Urinary bladder (tissue), 4 donors: Measurements from ENCODE around the gene ASB10. TPM values are rescaled to one million over a fixed set of nuclear protein-coding genes. Genes with fewer than 3 reads are reported as not detected.

Source experiments
- DNase-seq: peaks from one replicate; pipeline ENCODE4 v3.0.0-alpha.2; 2015; ENCODE audit errors: extremely low spot score
- H3K27ac ChIP-seq: one replicate; pipeline ENCODE4 v1.5.1; 2013; ENCODE audit warnings: low read depth, mild to moderate bottlenecking, moderate library complexity
- H3K36me3 ChIP-seq: one replicate; pipeline ENCODE4 v1.6.1; 2013; ENCODE audit warnings: mild to moderate bottlenecking, moderate library complexity; ENCODE audit not compliant: insufficient read depth
- H3K4me1 ChIP-seq: one replicate; pipeline ENCODE4 v1.6.1; 2013; ENCODE audit warnings: mild to moderate bottlenecking, moderate library complexity; ENCODE audit not compliant: insufficient read depth
- H3K4me3 ChIP-seq: one replicate; pipeline ENCODE4 v1.5.1; 2013; ENCODE audit warnings: low read depth, low read length
- WGBS: extraction: QIAGEN DNeasy Blood & Tissue Kit; methylation state at CpG from one replicate; pipeline ENCODE4 v1.1.7; 2013; 5-methylcytosine and 5-hydroxymethylcytosine counted together
- polyA plus RNA-seq: library from polyadenylated mRNA; stranded (reverse); fragments of 200-250 nt; gene quantifications from one replicate; pipeline ENCODE4 v1.2.3, GENCODE V29; 2013
- total RNA-seq: library from RNA; depleted of rRNA; stranded (reverse); fragments of >200 nt; gene quantifications from one replicate; pipeline ENCODE4 v1.2.3, GENCODE V29; 2014
- donor health status: healthy with polysubstance abuse.
- donor health status: healthy.

ASB10 gene
- total and polyA plus RNA-seq, 2 donors: not detected

DNA sequence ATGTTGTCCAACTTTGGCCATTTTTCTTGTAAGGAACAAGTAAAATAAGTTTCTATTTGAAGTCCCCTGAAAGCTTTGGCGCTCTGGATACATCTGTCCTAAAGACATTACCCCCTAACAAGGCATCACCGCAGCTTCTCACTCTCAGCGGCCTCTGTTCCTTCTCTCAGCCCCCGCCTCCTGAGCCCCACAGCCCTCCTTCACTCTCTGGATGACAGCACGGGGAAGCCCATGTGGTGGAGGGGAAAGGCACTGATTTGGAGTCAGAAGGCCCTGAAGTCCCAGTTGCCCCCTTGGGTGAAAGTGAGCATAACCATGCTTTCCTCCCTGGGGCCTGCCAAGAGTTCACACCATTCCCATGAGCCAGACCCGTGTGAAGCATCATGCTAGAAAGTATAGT is 18.7 kb upstream of the ASB10 start:
- Histone ChIP-seq H3K36me3 (no peaks in the 10 kb centered on the region), H3K4me1 (no peaks in the 10 kb centered on the region), H3K4me3 (no peak overlapping the region), H3K27ac (no peak overlapping the region)
- DNase-seq: no peak
- 71% methylated on average over 6 of the region's 6 CpGs for WGBS

GRCh38 chr7:151204383-151205032 is 17.5 kb upstream of the ASB10 start:
- 70% methylated on average over 48 of the region's 48 CpGs for WGBS
- H3K36me3 ChIP-seq: no peaks in the 10 kb centered on the region
- H3K27ac ChIP-seq: no peak overlapping the region
- H3K4me3 ChIP-seq: no peak overlapping the region
- DNase-seq: no peak
- H3K4me1 ChIP-seq: no peaks in the 10 kb centered on the region

DNA sequence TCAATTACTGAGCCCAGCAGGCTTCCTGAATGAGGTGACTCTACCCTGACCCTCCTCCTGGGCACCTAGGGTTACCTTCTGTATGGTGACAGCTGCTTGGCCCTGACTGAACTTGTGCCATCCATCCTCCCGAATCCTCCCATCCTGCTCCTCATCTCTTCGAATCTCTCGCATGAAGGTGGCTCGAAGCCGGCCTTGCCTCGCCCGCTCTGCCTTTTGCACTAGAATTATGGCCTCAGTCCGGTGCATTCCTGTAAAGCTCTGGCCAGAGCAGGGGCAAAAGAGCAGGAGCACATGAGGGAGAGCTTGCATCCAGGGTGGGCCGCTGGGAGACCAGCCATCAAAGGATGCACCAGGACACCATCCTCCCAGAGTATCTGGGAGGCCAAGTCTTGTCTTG is 15.8 kb upstream of the ASB10 start:
- no peaks in the 10 kb centered on the region for H3K4me1 ChIP-seq
- no peak for DNase-seq

GRCh38 chr7:151201751-151202150 is 14.7 kb upstream of the ASB10 start:
- H3K36me3 ChIP-seq: no peaks in the 10 kb centered on the region
- H3K4me1 ChIP-seq: no peaks in the 10 kb centered on the region
- WGBS: 86% methylated on average over 4 of the region's 4 CpGs
- no peak overlapping the region for H3K27ac ChIP-seq
- DNase-seq: no peak
- H3K4me3 ChIP-seq: no peak overlapping the region

More for the DNA sequence above, 15.8 kb upstream of the ASB10 start:
- no peak overlapping the region for H3K4me3 ChIP-seq
- H3K36me3 ChIP-seq: no peaks in the 10 kb centered on the region
- WGBS: 94% methylated on average over 9 of the region's 9 CpGs
- H3K27ac ChIP-seq: no peak overlapping the region

GRCh38 chr7:151201344-151201743 is 14.3 kb upstream of the ASB10 start:
- DNase-seq: no peak
- Histone ChIP-seq H3K4me1 (no peaks in the 10 kb centered on the region), H3K27ac (no peak overlapping the region), H3K36me3 (no peaks in the 10 kb centered on the region), H3K4me3 (no peak overlapping the region)
- WGBS: 86% methylated on average over 3 of the region's 3 CpGs

DNA sequence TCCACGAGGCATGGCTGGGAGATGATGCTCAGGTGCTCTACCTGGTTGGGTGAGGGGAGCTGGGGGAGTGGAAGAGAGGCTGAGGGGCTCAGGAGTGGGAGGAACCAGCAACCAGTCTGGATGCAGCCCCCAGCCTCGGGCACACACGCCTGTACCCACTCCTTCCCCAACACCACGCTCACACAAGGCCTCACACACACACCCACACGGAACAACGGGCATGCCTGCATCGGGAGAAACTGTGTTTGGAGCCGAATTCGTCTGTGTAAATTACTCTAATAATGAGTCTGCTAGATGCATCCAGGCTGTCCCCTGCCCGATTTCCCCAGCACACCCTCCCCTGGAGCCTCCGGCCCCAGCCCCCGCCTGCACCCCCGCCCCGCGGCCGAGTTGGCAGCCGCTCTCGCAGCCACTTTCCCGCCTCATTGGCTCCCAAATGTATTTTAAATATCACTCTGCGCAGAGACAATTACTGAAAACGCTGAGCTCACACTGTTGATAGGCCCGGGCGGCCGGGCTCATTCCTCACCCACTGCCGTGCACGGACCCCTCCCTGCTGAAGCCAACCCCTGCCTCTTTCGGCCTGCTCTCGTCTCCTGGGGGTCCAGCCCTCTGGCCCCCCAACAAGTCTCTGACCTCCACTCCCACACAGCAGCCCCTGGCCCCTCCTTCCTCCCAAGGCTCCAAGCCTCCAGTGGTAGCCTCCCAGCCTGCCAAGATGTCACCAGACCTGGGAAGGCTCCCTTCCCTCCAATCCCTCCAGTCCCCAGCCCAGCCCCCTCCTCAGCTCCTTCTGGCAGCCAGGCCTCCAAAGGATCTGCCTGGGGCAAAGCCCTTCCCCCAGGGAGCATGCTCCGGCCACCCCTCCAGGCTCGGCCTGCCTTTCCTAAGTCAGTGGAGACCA is 12.1 kb upstream of the ASB10 start:
- no peak overlapping the region for H3K27ac ChIP-seq

GRCh38 chr7:151197932-151198331 is 10.9 kb upstream of the ASB10 start:
- no peaks in the 10 kb centered on the region for H3K36me3 ChIP-seq
- H3K4me3 ChIP-seq: no peak overlapping the region
- no peak overlapping the region for H3K27ac ChIP-seq
- H3K4me1 ChIP-seq: no peaks in the 10 kb centered on the region
- DNase-seq: no peak

More for the DNA sequence above, 12.1 kb upstream of the ASB10 start:
- no peaks in the 10 kb centered on the region for H3K36me3 ChIP-seq
- H3K4me1 ChIP-seq: no peaks in the 10 kb centered on the region
- WGBS: 39% methylated on average over 30 of the region's 30 CpGs
- DNase-seq: peak; percentile 14
- no peak overlapping the region for H3K4me3 ChIP-seq

DNA sequence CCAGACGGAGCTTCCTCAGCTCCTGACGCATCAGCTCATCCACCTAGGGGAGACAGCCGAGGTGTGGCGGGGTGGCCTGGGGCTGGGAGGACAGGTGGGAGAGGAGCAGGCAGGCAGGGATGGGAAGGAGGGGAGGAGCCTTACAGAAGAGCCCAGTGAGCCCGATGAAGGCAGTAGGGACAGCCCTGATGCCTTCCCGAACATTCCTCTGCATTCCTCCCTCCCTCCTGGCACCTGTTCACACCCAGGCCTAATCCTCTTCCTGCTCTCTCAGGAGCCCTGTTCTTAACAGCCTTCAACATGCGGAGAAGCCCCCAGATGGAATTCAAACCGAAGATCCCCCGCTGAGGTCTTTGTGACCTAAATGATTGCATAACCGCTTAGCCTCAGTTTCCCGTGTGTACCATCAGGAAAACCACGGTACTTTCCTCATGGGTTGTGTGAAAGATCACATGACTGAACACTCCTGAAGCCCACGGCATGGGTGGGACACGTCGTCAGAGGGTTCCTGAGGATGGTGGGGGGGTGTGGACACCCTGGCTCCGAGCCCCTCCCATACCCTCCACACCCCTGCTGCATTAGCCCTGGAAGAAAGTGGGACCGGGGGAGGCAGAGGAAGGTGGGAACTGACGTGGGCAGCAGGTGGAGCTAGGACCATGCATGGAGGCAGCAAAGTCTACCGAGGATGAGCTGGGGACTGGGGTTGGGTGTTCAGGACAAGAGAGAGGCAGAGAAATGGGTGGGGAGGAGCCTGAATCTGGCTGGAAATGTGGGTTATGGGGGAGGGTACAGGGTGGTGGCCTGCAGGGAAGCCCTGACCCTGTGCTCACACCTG is 8.8 kb upstream of the ASB10 start:
- no peaks in the 10 kb centered on the region for H3K4me1 ChIP-seq
- WGBS: 54% methylated on average over 19 of the region's 19 CpGs

DNA sequence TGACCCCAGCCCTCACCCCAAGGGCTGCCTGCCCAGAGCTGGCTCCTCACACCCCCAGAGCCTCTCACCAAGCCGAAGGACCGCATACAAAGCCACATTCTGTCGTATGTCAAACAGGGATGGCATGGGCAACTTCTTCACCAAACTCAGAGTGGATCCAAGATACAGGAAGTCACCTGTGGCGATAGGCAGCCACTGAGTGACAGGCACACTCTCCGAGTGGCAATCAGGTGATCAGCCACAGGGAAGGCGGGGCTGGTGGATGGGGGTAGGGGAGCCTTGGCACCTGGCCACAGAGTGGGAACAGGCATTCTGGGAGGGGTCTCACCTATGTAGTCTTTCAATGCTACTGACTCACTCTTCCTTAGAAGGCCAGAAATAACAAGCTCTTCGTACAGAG is 7.1 kb upstream of the ASB10 start:
- no peak for DNase-seq
- H3K4me3 ChIP-seq: no peak overlapping the region
- no peak overlapping the region for H3K27ac ChIP-seq
- WGBS: 79% methylated on average over 7 of the region's 7 CpGs
- no peaks in the 10 kb centered on the region for H3K36me3 ChIP-seq
- H3K4me1 ChIP-seq: no peaks in the 10 kb centered on the region

More for the DNA sequence above, 8.8 kb upstream of the ASB10 start:
- no peak overlapping the region for H3K27ac ChIP-seq
- no peaks in the 10 kb centered on the region for H3K36me3 ChIP-seq
- H3K4me3 ChIP-seq: no peak overlapping the region
- DNase-seq: no peak

DNA sequence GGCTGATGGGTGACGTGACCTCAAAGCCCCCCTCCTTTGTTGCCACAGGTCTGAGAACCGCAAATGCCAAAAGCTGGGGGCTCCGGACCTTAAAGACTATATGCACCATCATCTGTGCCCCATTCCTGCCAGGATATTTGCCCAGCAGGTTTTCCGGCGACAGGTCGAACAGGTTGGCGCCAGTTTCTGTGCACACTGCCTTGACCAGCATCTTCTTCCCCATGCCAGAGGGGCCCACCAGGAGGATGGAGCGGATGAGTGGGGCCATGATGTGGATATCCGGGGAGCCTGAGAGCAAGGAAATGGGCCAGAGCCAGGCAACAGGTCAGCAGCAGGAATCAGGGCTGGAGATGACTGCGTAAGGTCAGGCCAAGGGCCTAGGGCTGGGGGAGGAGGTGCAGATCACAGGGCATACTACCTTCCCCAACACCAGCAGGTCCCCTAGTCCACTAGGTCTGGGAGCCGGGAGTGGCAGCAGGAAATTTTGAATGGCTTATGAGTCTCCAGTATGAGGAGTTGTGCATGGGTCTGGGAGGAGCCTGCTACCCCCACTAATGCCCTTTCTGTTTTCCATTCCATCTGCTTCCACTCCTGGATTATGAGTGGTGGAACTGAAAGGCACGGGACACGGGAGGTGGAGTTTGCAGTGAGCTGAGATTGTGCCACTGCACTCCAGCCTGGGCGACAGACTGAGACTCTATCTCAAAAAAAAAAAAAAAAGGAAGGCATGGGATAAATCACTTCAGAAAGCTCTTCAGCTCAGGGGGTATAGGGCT is 6.3 kb upstream of the ASB10 start:
- WGBS: 85% methylated on average over 14 of the region's 14 CpGs
- Histone ChIP-seq H3K4me3 (no peak overlapping the region), H3K4me1 (no peaks in the 10 kb centered on the region), H3K36me3 (no peaks in the 10 kb centered on the region), H3K27ac (no peak overlapping the region)
- no peak for DNase-seq

DNA sequence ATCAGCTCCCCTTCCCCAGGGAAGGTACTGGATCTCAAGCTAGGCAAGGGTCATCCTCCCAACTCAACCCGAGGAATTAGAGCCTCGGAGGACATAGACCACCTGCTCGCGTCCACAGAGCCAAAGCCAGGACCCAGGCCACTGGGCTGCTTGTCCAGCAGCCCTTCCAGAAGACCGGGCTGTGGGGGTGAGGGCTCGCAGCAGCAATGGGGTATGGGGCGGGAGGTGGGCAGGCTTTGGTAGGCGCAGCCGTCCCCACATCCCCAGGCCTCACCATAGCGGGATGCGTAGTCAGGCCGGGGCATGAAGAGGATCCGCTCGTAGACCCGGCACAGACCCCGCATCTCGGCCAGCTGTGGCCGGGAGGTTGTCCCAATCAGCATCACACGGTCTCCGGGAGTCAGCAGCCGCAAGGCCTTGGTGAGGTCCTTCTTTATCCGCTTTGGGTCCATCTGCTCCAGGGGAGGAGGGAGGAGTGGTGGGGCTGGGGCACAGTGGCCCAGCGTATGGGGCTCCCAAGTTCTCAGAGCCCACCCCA is 5.0 kb upstream of the ASB10 start:
- no peak overlapping the region for H3K27ac ChIP-seq
- WGBS: 94% methylated on average over 23 of the region's 23 CpGs
- H3K4me1 ChIP-seq: no peaks in the 10 kb centered on the region
- H3K4me3 ChIP-seq: no peak overlapping the region
- no peak for DNase-seq
- no peaks in the 10 kb centered on the region for H3K36me3 ChIP-seq

DNA sequence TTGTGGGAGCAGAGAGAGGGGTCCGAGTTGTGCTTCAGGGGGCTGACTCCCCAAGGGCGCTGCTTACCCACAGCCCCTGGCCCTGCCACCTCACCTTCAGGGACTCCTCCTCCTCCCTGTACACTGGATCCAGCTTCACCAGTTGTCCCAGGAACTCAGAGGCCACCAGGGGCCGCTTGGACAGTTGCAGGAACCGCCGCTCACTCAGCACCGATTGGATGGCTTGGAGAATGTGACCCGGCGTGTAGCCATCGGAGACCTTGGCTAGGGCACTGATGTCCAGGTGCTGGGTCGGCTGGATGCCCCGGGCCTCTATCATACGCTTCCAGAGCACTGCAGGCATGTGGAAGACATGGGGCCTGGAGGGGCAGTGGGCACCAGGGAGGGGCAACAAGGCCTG is 4.5 kb upstream of the ASB10 start:
- Histone ChIP-seq H3K4me3 (no peak overlapping the region), H3K4me1 (no peaks in the 10 kb centered on the region), H3K36me3 (no peaks in the 10 kb centered on the region), H3K27ac (no peak overlapping the region)
- no peak for DNase-seq
- 78% methylated on average over 12 of the region's 12 CpGs for WGBS

DNA sequence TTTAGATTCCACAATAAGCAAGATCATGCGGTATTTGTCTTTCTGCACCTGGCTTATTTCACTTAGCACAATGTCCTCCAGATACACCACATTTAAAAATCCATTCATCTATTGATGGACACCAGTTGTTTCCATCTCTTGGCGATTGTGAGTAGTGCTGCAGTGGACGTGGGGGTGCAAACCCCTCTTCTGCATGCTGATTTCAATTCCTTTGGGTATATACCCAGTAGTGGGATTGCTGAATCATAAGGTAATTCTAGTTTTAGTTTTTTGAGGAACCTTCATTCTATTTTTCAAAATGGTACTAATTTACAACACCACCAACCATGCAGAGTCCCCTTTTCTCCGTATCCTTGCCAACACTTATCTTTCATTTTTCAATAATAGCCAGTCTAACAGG is 2.0 kb upstream of the ASB10 start:
- no peaks in the 10 kb centered on the region for H3K36me3 ChIP-seq
- 63% methylated on average over 4 of the region's 4 CpGs for WGBS
- H3K4me3 ChIP-seq: no peak overlapping the region
- no peak overlapping the region for H3K27ac ChIP-seq
- H3K4me1 ChIP-seq: no peaks in the 10 kb centered on the region
- no peak for DNase-seq
